ENCODE data around the gene LRCH3.

LRCH3 gene

DNA sequence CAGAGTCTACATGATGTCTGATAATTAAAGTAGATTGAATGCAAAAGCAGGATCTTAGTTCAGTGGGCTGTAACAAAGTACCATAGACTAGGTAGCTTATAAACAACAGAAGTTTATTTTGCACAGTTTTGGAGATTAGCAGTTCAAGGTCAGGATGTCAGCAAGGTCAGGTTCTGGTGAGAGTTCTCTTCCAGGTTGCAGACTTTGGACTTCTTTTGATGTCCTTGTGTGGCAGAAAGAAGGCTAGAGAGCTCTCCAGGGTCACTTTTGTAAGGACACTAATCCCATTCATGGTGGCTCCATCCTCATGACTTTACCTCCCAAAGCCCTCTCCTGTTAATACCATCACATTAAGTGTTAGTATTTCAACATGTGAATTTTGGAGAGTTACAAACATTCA lies 29.3 kb upstream of the LRCH3 start:
- ATAC-seq (ENCODE audit: low read depth), result no peak
- no peaks in the 10 kb centered on the region for H3K4me1 ChIP-seq (ENCODE audit: insufficient read depth, poor library complexity, severe bottlenecking)
- DNase-seq (ENCODE audit: low spot score), result no peak
- H3K27ac ChIP-seq (ENCODE audit: poor library complexity, severe bottlenecking), result no peak overlapping the region
- H3K9me3 ChIP-seq (ENCODE audit: severe bottlenecking), result no peaks in the 10 kb centered on the region
- H3K36me3 ChIP-seq (ENCODE audit: low read depth), result peaks cover 56% of the 10 kb centered on the region
- TF ChIP-seq, protein P1, sequence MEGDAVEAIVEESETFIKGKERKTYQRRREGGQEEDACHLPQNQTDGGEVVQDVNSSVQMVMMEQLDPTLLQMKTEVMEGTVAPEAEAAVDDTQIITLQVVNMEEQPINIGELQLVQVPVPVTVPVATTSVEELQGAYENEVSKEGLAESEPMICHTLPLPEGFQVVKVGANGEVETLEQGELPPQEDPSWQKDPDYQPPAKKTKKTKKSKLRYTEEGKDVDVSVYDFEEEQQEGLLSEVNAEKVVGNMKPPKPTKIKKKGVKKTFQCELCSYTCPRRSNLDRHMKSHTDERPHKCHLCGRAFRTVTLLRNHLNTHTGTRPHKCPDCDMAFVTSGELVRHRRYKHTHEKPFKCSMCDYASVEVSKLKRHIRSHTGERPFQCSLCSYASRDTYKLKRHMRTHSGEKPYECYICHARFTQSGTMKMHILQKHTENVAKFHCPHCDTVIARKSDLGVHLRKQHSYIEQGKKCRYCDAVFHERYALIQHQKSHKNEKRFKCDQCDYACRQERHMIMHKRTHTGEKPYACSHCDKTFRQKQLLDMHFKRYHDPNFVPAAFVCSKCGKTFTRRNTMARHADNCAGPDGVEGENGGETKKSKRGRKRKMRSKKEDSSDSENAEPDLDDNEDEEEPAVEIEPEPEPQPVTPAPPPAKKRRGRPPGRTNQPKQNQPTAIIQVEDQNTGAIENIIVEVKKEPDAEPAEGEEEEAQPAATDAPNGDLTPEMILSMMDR (IDR thresholded peaks at IDR 0.05; ENCODE audit: poor library complexity, severe bottlenecking), result no peak
- no peaks in the 10 kb centered on the region for H3K27me3 ChIP-seq (ENCODE audit: insufficient read depth, poor library complexity, severe bottlenecking)
- no peak overlapping the region for H3K4me3 ChIP-seq (ENCODE audit: severe bottlenecking)

DNA sequence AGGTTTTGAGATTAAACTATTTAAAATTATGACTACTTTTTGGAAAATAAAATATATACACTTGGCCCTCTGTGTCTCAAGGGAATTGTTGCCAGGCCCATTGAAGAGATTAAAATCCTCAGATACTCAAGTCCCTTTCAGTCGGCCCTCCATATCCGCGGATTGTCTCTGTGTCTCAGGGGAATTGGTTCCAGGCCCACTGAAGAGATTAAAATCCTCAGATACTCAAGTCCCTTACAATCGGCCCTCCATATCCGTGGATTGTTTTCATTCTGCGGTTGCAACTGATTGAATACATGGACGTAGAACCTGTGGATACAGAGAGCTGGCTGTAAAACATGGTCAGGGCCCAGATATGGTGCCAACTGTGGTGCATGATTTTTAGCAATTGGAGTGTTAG lies 15.7 kb upstream of the LRCH3 start:
- Histone ChIP-seq H3K27me3 (ENCODE audit: insufficient read depth, poor library complexity, severe bottlenecking) (no peaks in the 10 kb centered on the region), H3K9me3 (ENCODE audit: severe bottlenecking) (no peaks in the 10 kb centered on the region), H3K4me1 (ENCODE audit: insufficient read depth, poor library complexity, severe bottlenecking) (no peaks in the 10 kb centered on the region), H3K27ac (ENCODE audit: poor library complexity, severe bottlenecking) (no peak overlapping the region), H3K4me3 (ENCODE audit: severe bottlenecking) (no peak overlapping the region), H3K36me3 (ENCODE audit: low read depth) (peaks cover 67% of the 10 kb centered on the region)
- ATAC-seq (ENCODE audit: low read depth), result no peak
- no peak for DNase-seq (ENCODE audit: low spot score)
- TF ChIP-seq, protein P1 (IDR thresholded peaks at IDR 0.05; ENCODE audit: poor library complexity, severe bottlenecking), result no peak

DNA sequence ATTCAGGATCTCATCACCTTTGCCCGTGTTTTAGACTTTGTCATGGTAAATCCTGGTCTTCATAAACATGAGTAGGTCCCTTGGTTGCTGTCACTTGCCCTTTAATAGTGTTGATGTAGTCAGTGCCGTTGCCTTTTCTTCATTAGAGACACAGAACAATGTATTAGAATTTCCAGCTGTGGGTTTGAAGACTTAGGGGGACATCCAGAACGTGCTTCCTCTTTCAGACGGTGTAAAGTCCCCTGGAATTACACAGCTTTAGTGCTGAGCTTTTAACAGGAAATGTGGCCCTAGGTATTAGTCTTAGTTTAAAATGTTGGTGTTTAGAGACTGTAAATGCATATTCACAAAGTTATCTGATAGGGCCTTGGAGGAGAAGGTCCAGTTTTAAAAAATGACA lies 8.8 kb upstream of the LRCH3 start:
- H3K36me3 ChIP-seq (ENCODE audit: low read depth), result peaks cover 59% of the 10 kb centered on the region
- no peak for DNase-seq (ENCODE audit: low spot score)
- no peak for ATAC-seq (ENCODE audit: low read depth)

DNA sequence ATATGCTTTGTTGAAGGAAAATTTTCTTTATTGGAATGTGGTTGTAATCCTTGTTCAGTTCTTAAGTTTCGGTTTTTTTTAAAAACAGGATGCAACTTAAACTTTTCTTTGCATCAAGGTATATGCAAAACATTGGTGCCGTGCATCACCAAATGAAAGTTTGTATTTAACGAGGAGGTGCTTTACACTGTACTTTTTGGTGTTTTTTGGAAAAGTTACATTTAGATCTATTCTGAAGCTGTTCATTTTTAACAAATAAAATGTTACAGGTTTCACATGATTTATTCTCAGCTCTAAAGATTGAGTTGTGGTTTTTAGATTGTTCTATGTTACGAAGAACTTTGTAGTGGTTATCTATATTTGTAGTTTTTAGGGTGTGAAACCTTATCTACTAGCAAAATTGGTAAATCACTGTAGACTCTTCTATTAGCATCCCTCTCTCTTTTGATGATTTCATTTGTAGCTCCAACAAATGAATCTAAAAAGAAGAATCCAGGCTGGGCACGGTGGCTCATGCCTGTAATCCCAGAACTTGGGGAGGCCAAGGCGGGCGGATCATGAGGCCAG lies 7.0 kb upstream of the LRCH3 start:
- Histone ChIP-seq H3K27me3 (ENCODE audit: insufficient read depth, poor library complexity, severe bottlenecking) (no peaks in the 10 kb centered on the region), H3K4me3 (ENCODE audit: severe bottlenecking) (no peak overlapping the region), H3K4me1 (ENCODE audit: insufficient read depth, poor library complexity, severe bottlenecking) (no peaks in the 10 kb centered on the region), H3K36me3 (ENCODE audit: low read depth) (peaks cover 40% of the 10 kb centered on the region), H3K27ac (ENCODE audit: poor library complexity, severe bottlenecking) (no peak overlapping the region), H3K9me3 (ENCODE audit: severe bottlenecking) (no peaks in the 10 kb centered on the region)
- DNase-seq (ENCODE audit: low spot score) (no peak), ATAC-seq (ENCODE audit: low read depth) (no peak)
- TF ChIP-seq, protein P1 (IDR thresholded peaks at IDR 0.05; ENCODE audit: poor library complexity, severe bottlenecking), result no peak

More for the DNA sequence above, 8.8 kb upstream of the LRCH3 start:
- no peaks in the 10 kb centered on the region for H3K9me3 ChIP-seq (ENCODE audit: severe bottlenecking)
- TF ChIP-seq, protein P1 (IDR thresholded peaks at IDR 0.05; ENCODE audit: poor library complexity, severe bottlenecking), result no peak
- no peaks in the 10 kb centered on the region for H3K27me3 ChIP-seq (ENCODE audit: insufficient read depth, poor library complexity, severe bottlenecking)
- no peaks in the 10 kb centered on the region for H3K4me1 ChIP-seq (ENCODE audit: insufficient read depth, poor library complexity, severe bottlenecking)
- H3K4me3 ChIP-seq (ENCODE audit: severe bottlenecking), result no peak overlapping the region
- no peak overlapping the region for H3K27ac ChIP-seq (ENCODE audit: poor library complexity, severe bottlenecking)

DNA sequence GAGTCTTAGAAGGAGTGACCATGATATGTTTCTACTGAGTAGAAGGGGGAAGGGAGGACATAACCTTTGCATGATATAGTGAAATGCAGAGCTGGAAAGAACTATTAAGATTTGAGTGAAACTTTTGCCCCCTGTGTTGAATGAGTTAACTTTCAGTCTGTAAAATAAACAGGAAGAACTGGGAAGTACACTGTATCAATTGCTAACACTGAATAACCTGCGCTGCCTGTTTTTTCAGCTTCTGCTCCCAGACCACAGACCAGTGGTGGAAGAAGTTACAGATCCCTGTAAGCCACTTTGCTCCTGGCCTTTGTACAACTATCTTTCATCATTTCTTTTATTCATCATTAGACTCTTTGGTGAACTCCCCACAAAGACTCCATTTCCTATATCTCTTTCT lies 3.6 kb upstream of the LRCH3 start:
- no peak for ATAC-seq (ENCODE audit: low read depth)
- DNase-seq (ENCODE audit: low spot score), result no peak
- TF ChIP-seq, protein P1 (IDR thresholded peaks at IDR 0.05; ENCODE audit: poor library complexity, severe bottlenecking), result no peak

More for the DNA sequence above, 3.6 kb upstream of the LRCH3 start:
- Histone ChIP-seq H3K36me3 (ENCODE audit: low read depth) (peaks cover 17% of the 10 kb centered on the region), H3K27me3 (ENCODE audit: insufficient read depth, poor library complexity, severe bottlenecking) (no peaks in the 10 kb centered on the region), H3K9me3 (ENCODE audit: severe bottlenecking) (no peaks in the 10 kb centered on the region), H3K4me3 (ENCODE audit: severe bottlenecking) (no peak overlapping the region), H3K4me1 (ENCODE audit: insufficient read depth, poor library complexity, severe bottlenecking) (no peaks in the 10 kb centered on the region), H3K27ac (ENCODE audit: poor library complexity, severe bottlenecking) (no peak overlapping the region)
